Ascending aorta (tissue), 2 donors: ENCODE data around the gene TIPARP. TPM values are rescaled to one million over a fixed set of nuclear protein-coding genes. Genes with fewer than 3 reads are reported as not detected.

Experiments used
- DNase-seq, 2 donors: peaks; one replicate each; pipeline ENCODE4 v3.0.0-alpha.2; 2019; ENCODE audit warnings: low spot score in 2 of 2
- H3K27ac ChIP-seq, 2 donors: fragments of 200-600 bp; sonication (generic); one replicate each; pipeline ENCODE4 v1.5.1; 2016 to 2017; ENCODE audit warnings: mild to moderate bottlenecking in 1 of 2
- H3K27me3 ChIP-seq: fragments of 200-600 bp; sonication (generic); one replicate; pipeline ENCODE4 v1.5.1; 2017
- H3K36me3 ChIP-seq, 2 donors: fragments of 200-600 bp; sonication (generic); one replicate each; pipeline ENCODE4 v1.5.1; 2016
- H3K4me1 ChIP-seq, 2 donors: fragments of 200-600 bp; sonication (generic); one replicate each; pipeline ENCODE4 v1.5.1; 2016 to 2017; ENCODE audit warnings: mild to moderate bottlenecking in 1 of 2
- H3K4me3 ChIP-seq, 2 donors: fragments of 200-600 bp; sonication (generic); one replicate each; pipeline ENCODE4 v1.5.1; 2016 to 2017; ENCODE audit warnings: mild to moderate bottlenecking in 1 of 2
- H3K9me3 ChIP-seq, 2 donors: fragments of 200-600 bp; sonication (generic); one replicate each; pipeline ENCODE4 v1.5.1; 2016
- CTCF ChIP-seq, 3 experiments: fragments of 200-600 bp in 2 of 3; fragments of 450-650 bp in 1 of 3; sonication (generic) in 2 of 3; IDR thresholded peaks; one replicate each; pipeline ENCODE4 v1.5.1; 2016 to 2019; ENCODE audit warnings: antibody characterized with exemption in 3 of 3, mild to moderate bottlenecking in 1 of 3, moderate library complexity in 1 of 3
- intact Hi-C: fragments of 100-400 bp; cut with DNase I; formaldehyde crosslinking; loops from one replicate; pipeline ENCODE4 v1.15.1; 2023
- total RNA-seq: library from RNA; depleted of rRNA; stranded (reverse); fragments of >200 nt; gene quantifications from one replicate; pipeline ENCODE4 v1.1.0, GENCODE V29; 2016

Gene TIPARP
- total RNA-seq, 1 donor from 2014 or later, result 7.2 TPM

GRCh38 chr3:156657862-156658731, 16.3 kb upstream of the TIPARP start:
- no peak for TF ChIP-seq CTCF (IDR thresholded peaks at IDR 0.05)
- intact Hi-C loops, result no loop called here
- no peaks in the 10 kb centered on the region for H3K27me3 ChIP-seq

GRCh38 chr3:156658732-156659090, 15.7 kb upstream of the TIPARP start:
- Histone ChIP-seq H3K9me3 (no peaks in the 10 kb centered on the region), H3K27me3 (no peaks in the 10 kb centered on the region), H3K27ac (no peak overlapping the region), H3K4me1 (no peaks in the 10 kb centered on the region), H3K36me3 (no peaks in the 10 kb centered on the region), H3K4me3 (no peak overlapping the region)
- no peak for DNase-seq
- no peak for TF ChIP-seq CTCF (IDR thresholded peaks at IDR 0.05)
- intact Hi-C loops, result no loop called here

More at GRCh38 chr3:156657862-156658731, 16.3 kb upstream of the TIPARP start:
- no peaks in the 10 kb centered on the region for H3K9me3 ChIP-seq
- H3K4me3 ChIP-seq, result no peak overlapping the region
- DNase-seq, result no peak
- no peaks in the 10 kb centered on the region for H3K4me1 ChIP-seq
- no peak overlapping the region for H3K27ac ChIP-seq
- H3K36me3 ChIP-seq, result no peaks in the 10 kb centered on the region

- no peak overlapping the region for H3K27ac ChIP-seq
- H3K4me3 ChIP-seq, result no peak overlapping the region
- H3K4me1 ChIP-seq, result no peaks in the 10 kb centered on the region
- H3K9me3 ChIP-seq, result no peaks in the 10 kb centered on the region
- no peaks in the 10 kb centered on the region for H3K27me3 ChIP-seq
- no peak for TF ChIP-seq CTCF (IDR thresholded peaks at IDR 0.05)
- no peaks in the 10 kb centered on the region for H3K36me3 ChIP-seq
- intact Hi-C loops, result no loop called here
- no peak for DNase-seq
Observed at GRCh38 chr3:156659260-156659659, 15.1 kb upstream of the TIPARP start.

- TF ChIP-seq CTCF (IDR thresholded peaks at IDR 0.05), result no peak
- Histone ChIP-seq H3K27ac (no peak overlapping the region), H3K36me3 (no peaks in the 10 kb centered on the region), H3K4me3 (no peak overlapping the region), H3K27me3 (no peaks in the 10 kb centered on the region), H3K4me1 (peaks cover 0 to 2% of the 10 kb centered on the region in 2 donors), H3K9me3 (no peaks in the 10 kb centered on the region)
- no peak for DNase-seq
- intact Hi-C loops, result no loop called here
Observed at GRCh38 chr3:156661155-156661554, 13.2 kb upstream of the TIPARP start.

GRCh38 chr3:156664011-156664830, 10.2 kb upstream of the TIPARP start:
- Histone ChIP-seq H3K4me1 (peaks cover 0 to 2% of the 10 kb centered on the region in 2 donors), H3K27ac (no peak overlapping the region), H3K9me3 (no peaks in the 10 kb centered on the region), H3K27me3 (no peaks in the 10 kb centered on the region), H3K4me3 (no peak overlapping the region), H3K36me3 (no peaks in the 10 kb centered on the region)
- TF ChIP-seq CTCF (IDR thresholded peaks at IDR 0.05), result no peak
- intact Hi-C loops, result no loop called here
- no peak for DNase-seq
